GM21367 (cell line): Measurements from ENCODE around the gene PFKFB1.

Experiments used
- ATAC-seq: cut with Tn5 transposase; IDR thresholded peaks from one replicate; pipeline ENCODE4 v1.9.1; 2021; ENCODE audit not compliant: unreplicated experiment

The PFKFB1 gene

GRCh38 chrX:54928876-54929275 is 65.1 kb downstream of the PFKFB1 start:
- no peak for ATAC-seq

GRCh38 chrX:54926978-54927377 is 67.0 kb downstream of the PFKFB1 start:
- ATAC-seq: no peak

GRCh38 chrX:54923376-54923775 is 70.6 kb downstream of the PFKFB1 start:
- no peak for ATAC-seq

GRCh38 chrX:54922547-54922946 is 71.4 kb downstream of the PFKFB1 start:
- ATAC-seq: no peak

- ATAC-seq: peak; percentile 74
Measured at GRCh38 chrX:54921427-54922021, 72.5 kb downstream of the PFKFB1 start.

- no peak for ATAC-seq
Measured at GRCh38 chrX:54920610-54921426, 73.2 kb downstream of the PFKFB1 start, which contains the start of gene TRO. Gene TRO, plus strand, starts transcription at chrX:54920824. Its CDS starts 1,423 bp downstream, at chrX:54922247.

GRCh38 chrX:54909941-54910340 is 84.0 kb downstream of the PFKFB1 start:
- ATAC-seq: no peak

- ATAC-seq: no peak
Measured at GRCh38 chrX:54894159-54894558, 99.8 kb downstream of the PFKFB1 start.

- ATAC-seq: no peak
Measured at GRCh38 chrX:54891573-54891972, 102.4 kb downstream of the PFKFB1 start.

- no peak for ATAC-seq
Measured at GRCh38 chrX:54885740-54886139, 108.2 kb downstream of the PFKFB1 start.
